H1 (cell line): ENCODE data around the gene HYAL1. TPM values are rescaled to one million over a fixed set of nuclear protein-coding genes. Genes with fewer than 3 reads are reported as not detected.

ENCODE experiments used
- ASH2L ChIP-seq: fragments of 200-600, 300-600 bp; sonication (generic); IDR thresholded peaks from one replicate; pipeline ENCODE4 v1.7.1; 2017; ENCODE audit warnings: low read length
- ATF2 ChIP-seq: IDR thresholded peaks from 2 replicates; pipeline ENCODE4 v1.6.1; 2012; ENCODE audit warnings: low read length, inconsistent platforms
- BCL11A ChIP-seq, 2 experiments: IDR thresholded peaks; one replicate each; pipeline ENCODE4 v1.6.1; 2011; ENCODE audit warnings: low read depth in 2 of 2, low read length in 2 of 2, mild to moderate bottlenecking in 2 of 2
- CBX5 ChIP-seq: fragments of 300-800, 300-1000 bp; sonication (generic); IDR thresholded peaks from 2 replicates; pipeline ENCODE4 v1.7.1; 2016; ENCODE audit warnings: antibody characterized with exemption, low read length, low read depth
- CBX8 ChIP-seq: fragments of 300-800, 300-1000 bp; sonication (generic); IDR thresholded peaks from 2 replicates; pipeline ENCODE4 v1.7.1; 2016; ENCODE audit warnings: low read depth, low read length, borderline replicate concordance
- CEBPB ChIP-seq: IDR thresholded peaks from 2 replicates; pipeline ENCODE4 v1.6.1; 2012; ENCODE audit warnings: low read depth, low read length
- GABPA ChIP-seq: IDR thresholded peaks from 2 replicates; pipeline ENCODE4 v1.6.1; 2011; ENCODE audit warnings: mild to moderate bottlenecking, low read length, moderate library complexity, borderline replicate concordance; ENCODE audit not compliant: insufficient read depth
- KDM4A ChIP-seq: IDR thresholded peaks from one replicate; pipeline ENCODE4 v1.7.1; 2012; ENCODE audit warnings: low read depth, mild to moderate bottlenecking, moderate library complexity, low read length, inconsistent platforms; ENCODE audit not compliant: severe bottlenecking
- MAFK ChIP-seq: IDR thresholded peaks from 2 replicates; pipeline ENCODE4 v1.6.1; 2012; ENCODE audit warnings: low read depth, mild to moderate bottlenecking, improper control_type of control experiment, low read length
- MAX ChIP-seq: IDR thresholded peaks from 2 replicates; pipeline ENCODE4 v1.6.1; 2012; ENCODE audit warnings: inconsistent platforms
- SAP30 ChIP-seq: fragments of 300-600 bp; sonication (generic); IDR thresholded peaks from 2 replicates; pipeline ENCODE4 v1.7.1; 2012; ENCODE audit warnings: low read length, moderate library complexity, mild to moderate bottlenecking, inconsistent platforms; ENCODE audit not compliant: insufficient read depth, insufficient replicate concordance
- SIN3A ChIP-seq, 2 experiments: IDR thresholded peaks in 1 of 2; conservative IDR thresholded peaks in 1 of 2; 2 replicates each; pipeline ENCODE4 v1.6.1; 2011 to 2012; ENCODE audit warnings: low read length in 2 of 2, improper control_type of control experiment in 1 of 2, low read depth in 1 of 2, mild to moderate bottlenecking in 1 of 2
- SP2 ChIP-seq: IDR thresholded peaks from 2 replicates; pipeline ENCODE4 v1.6.1; 2012; ENCODE audit warnings: mild to moderate bottlenecking, low read length, inconsistent platforms
- SRF ChIP-seq: IDR thresholded peaks from 2 replicates; pipeline ENCODE4 v1.6.1; 2011; ENCODE audit warnings: mild to moderate bottlenecking, low read depth, low read length, moderate library complexity
- TAF1 ChIP-seq: IDR thresholded peaks from 2 replicates; pipeline ENCODE4 v1.6.1; 2011; ENCODE audit warnings: mild to moderate bottlenecking, low read depth, low read length
- TEAD4 ChIP-seq: IDR thresholded peaks from 2 replicates; pipeline ENCODE4 v1.6.1; 2012; ENCODE audit warnings: low read depth, low read length, inconsistent platforms, mixed read lengths
- YY1 ChIP-seq: IDR thresholded peaks from 2 replicates; pipeline ENCODE4 v1.6.1; 2011; ENCODE audit warnings: low read depth, mild to moderate bottlenecking, low read length
- ZNF274 ChIP-seq: IDR thresholded peaks from 2 replicates; pipeline ENCODE4 v1.7.0; 2012; ENCODE audit warnings: low read length, borderline replicate concordance; ENCODE audit errors: extremely low read depth
- polyA plus RNA-seq, 7 experiments: library from polyadenylated mRNA; depleted of rRNA in 3 of 7; stranded (reverse) in 5 of 7; unstranded in 2 of 7; fragments of >200 nt in 5 of 7; fragments of 200-250 nt in 2 of 7; gene quantifications; 1 replicate in 5 of 7; 2 replicates in 1 of 7; 4 replicates in 1 of 7; pipeline versions ENCODE4 v1.2.1 to v1.2.3, GENCODE V29; 2011 to 2013; ENCODE audit warnings: missing spikeins in 2 of 7, mixed read lengths in 2 of 7
- total RNA-seq: library from RNA; stranded (reverse); fragmentation: NEBNext Ultra II Directional; extraction: Animal tissue kit (Norgen Biotek cat#: 25700); gene quantifications from 2 replicates; pipeline ENCODE4 v1.2.1, GENCODE V29; 2021

Gene HYAL1
- total and polyA plus RNA-seq, 2 of the 8 experiments (the other 6 are each of a cell fraction or from before 2014, with no cell fraction given): 2.0 to 5.4 TPM

- TF ChIP-seq YY1 (no peak), MAX (no peak), TAF1 (no peak), SRF (no peak), CBX8 (no peak), GABPA (no peak), SIN3A (conservative IDR thresholded peaks at IDR 0.05 in 1 of 2, IDR thresholded peaks at IDR 0.05 in 1 of 2; ENCODE audit: low read depth in 1 of 2, low read length in 2 of 2) (no peak), CEBPB (no peak), ZNF274 (no peak), ATF2 (peak; percentile 24; the same call in 1 of the 2 replicates), CBX5 (no peak), ASH2L (no peak), SAP30 (no peak), TEAD4 (peak; percentile 91), SP2 (no peak), KDM4A (no peak), MAFK (no peak), BCL11A (IDR thresholded peaks at IDR 0.05; ENCODE audit: low read depth in 2 of 2, low read length in 2 of 2) (no peak)
- TF ChIP-seq, all 59 proteins: peak for 12
Observed at GRCh38 chr3:50264383-50264963, 38.9 kb downstream of the HYAL1 start (continued).
